ENCODE results near the gene ENHO.

Gene ENHO

DNA sequence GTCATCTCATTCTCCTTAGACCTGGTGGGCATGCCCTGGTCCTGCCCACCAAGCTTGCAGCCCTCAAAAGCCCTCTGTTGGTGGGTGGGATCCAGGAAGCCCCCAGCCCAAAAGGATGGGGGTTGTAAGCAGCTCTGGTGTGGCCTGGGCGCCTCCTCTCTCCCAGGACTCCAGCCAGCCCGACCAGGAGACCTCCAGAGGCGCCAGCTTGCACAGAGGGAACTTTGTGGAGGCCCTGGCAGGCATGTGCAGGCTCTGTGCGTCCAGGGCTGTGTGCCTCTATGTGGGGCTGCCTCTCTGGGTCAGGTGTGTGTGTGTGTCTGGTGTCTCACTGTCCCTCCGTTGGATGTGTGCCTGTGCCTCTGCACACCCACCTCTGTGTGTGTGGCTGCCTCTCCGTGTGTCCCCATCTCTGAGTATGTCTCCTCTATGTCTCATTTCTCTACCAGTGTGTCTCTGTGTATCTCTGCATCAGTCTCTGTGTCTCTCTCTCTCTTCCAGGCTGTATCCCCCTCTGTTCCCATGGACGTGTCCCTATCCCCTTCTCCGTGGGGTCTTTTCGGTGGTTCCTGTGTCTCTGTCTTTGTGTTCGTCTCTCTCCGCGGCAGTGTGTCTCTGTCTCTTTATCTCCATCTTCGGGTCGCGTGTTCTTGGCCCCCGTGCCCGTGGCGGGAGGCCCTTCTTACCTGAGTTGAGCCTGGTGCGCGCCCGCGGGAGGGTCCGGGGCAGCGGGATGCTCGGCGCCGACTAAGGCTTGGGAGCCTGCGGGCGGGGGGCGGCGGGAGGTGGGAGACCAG lies 501 bp downstream of the ENHO start:
- DNase-seq: no peak

DNA sequence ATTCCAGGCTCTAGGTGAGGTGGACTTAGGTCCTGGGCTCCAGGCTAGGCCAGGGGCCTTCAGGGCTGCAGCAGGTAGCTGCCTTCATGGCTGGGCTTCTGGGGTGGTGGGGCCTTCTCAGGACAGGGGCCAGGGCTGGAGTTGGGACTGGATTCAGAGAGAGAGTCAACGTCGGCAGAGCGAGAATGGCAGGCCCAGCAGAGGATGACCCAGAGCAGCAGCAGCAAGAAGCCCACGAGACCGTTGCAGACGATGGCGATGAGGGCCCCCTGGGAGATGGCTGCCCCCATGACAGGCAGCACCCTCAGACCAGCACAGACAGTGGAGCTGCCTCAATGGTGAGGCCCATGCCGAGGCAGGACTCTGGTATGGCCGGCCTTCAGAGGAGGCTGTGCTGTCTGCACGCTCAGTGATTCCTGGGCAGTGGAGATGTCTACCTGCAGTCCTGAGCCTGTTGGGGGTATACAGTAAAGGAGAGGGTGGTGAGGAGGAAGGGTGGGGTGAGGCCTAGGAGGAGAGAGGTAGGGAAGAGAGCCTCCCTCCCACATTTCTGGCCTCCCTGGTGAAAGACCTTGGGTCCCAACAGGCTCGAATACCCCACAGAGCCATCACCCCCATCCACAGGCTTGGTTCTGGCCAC lies 1.3 kb downstream of the ENHO start:
- DNase-seq: no peak

DNA sequence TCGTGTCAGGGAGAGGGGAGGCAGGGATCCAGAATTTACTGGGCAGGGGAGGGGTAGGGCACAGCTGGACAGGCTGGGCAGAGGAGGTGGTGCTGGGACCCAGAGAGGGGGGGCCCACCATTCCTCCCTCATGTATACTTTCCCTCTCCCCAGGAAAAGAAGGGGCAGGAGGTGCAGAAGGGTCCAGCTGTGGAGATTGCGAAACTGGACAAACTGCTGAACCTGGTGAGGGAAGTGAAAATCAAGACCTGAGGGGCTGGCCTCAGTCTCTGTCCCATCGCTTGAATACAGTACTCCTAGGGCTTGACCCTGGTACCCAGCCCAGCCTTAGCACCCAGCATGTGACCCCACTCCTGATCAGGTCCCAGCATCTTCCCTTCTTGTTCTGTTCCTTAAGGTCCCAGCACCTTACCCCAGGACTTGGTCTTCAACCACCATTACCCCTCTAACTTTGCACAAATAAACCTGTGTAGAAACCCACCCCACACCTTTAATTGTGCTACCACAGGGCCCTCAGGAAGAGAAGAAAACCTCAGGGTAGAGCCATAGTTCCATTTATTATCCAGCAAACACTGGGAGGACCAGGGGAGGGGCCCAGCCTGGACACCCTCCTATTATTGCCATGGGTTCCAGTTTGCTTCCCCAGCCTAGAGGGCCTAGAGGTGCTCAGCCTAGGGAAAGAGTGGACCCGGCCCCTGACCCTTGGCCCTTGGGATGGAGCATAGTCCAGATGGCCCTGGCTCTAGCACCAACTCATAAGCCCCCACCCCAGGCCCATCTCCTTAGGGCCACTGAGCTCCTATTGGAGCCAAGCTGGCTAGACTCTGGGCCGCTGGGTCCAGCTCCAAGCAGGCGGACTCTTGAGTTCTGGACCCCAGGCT lies 2.0 kb downstream of the ENHO start:
- DNase-seq: no peak

DNA sequence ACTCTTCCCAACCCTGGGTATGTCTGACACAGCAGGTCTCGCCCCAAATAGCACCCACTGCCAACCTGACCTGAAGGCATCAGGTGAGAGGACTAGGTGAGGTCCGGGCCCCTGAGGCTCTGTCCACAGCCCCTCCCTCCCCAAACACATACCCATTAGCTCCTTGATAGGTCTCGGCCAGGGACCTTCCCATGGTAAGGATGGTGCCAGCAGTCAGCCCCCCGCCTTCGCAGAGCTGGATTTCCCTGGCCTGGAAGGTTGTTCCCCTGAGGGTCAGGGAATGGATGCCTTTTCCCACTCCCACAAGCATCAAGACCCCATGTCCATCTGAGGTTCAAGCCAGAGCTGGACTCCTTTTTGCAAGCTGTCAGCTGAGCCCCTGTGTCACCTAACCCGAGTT lies 2.7 kb downstream of the ENHO start:
- DNase-seq: no peak

DNA sequence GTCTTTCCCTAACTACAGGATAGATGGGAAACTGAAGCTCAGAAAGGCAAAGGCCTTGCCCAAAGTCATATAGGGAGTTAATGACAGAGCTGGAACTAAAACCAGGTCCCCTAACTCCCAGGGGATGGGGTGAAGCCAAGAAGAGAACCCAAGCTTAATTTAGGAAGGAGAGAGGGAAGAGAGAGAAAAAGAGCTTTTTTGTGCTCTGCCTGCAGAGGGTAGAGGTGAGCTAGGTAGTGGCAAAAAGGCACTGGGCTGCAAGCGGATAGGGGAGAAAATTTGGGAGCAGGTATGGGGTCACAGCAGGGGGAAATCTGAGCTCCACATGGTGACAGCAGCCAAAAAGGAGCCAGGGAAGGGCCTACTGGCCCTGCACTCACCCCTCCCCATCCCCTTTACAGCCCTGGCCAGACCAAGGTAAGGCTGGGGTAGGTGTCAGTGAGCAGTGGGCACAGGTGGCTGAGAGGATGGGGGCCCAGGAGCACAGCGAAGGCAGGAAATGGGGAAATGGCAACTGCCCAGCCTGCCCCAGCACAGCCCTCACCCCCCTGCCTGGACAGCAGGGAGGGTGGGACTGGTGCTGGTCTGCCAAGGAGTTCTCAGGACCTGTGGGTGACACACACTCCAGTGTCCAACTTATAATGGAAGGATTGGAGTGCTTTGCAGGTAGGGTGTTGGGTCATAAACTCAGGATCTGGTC lies 3.3 kb downstream of the ENHO start:
- no peak for DNase-seq

DNA sequence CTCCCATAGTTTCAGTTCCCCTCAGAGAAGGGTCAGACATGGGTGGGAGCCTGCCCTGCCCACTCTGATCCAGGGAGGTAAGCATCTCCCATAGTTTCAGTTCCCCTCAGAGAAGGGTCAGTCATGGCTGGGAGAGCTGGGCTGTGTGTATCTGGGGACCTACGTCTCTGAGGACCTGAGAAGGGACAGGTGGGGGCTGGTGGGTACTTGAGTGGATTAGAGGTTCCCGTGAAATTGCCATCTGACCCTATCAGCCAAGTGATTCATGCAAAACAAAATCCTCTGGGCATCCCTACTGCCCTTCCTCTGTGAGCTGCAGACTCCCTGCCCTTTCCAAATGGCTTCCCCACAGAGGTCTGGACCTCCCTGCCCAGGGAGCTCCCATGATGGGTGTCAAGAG lies 3.9 kb downstream of the ENHO start:
- DNase-seq: no peak

DNA sequence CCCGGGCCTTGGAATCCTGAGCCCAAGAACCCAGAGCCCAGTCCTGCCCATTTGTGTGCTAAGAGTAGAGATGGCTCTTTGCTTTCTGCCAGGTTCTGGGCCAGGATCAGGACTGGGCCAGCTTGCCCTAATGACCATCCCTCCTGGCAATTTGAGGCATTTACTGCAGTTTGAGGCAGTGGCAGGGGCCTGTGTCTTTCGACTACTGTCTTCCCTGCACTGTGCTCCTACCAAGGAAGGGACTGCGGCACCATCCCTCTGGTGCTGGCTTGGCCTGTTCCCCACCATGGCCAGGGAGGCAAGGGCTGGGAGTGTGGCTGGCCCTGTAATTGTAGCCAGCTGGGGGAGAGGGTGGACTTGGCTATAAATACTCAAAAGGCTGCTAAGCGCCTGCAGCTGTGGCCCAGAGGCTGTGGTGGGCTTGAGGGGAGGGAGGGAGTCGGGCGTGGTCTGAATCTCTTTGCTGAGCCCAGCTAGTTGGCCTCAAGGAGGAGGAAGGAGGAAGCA lies 4.6 kb downstream of the ENHO start:
- DNase-seq: no peak

DNA sequence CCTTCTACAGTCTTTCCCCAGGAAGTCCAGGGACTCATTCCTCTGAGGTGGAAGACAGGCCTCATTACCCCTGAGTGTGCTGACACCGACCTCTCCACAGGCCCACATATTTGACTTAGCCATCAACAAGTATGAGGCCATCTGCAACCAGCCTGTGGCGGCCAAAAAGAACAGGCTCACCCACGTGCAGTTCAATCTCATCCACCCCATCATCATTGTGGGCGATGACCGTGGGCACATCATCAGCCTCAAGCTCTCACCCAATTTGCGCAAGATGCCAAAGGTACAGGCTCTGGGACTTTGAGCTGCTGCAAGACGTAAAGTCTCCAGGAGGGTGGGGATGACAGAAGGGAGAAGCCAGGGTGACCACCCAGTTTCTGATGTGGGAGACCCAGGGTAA lies 5.6 kb downstream of the ENHO start:
- no peak for DNase-seq

DNA sequence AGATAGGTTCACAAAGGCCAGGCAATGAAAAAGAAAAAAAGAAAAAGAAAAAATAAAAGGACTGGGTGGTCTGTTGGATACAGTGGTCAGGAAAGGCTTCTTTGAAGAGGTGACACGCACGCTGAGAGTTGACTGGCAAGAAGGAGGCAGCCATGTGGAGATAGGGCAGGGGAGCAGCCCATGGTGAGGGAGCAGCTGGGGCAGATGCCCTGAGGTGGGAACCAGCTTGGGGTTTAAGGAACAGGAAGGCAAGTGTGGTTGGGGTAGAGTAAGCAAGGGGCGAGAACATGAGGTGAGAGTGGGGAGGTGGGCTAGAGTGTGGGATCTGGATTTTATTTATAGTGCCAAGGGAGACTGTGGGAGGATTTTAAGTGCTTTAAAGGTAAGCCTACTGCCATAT lies 6.8 kb downstream of the ENHO start:
- DNase-seq: no peak

DNA sequence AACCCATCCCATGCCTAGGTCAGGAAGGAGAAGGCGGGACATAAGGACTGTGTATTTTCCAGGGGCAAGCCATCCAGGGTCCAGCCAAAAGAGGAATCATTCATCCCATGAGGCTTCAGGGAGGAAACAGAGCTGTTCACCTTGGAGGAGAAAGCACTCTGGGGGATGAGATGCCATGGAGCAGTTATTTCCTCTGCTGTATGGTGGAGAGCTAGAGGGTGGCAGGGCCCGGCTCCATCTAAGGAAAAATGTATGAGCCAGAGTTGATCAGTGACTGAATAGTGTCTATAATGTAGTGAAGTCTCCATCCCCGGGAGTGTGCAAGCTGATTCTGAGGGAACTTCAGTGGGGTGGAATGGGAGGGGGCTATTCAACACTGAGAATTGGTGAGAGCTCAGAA lies 8.0 kb downstream of the ENHO start:
- no peak for DNase-seq

DNA sequence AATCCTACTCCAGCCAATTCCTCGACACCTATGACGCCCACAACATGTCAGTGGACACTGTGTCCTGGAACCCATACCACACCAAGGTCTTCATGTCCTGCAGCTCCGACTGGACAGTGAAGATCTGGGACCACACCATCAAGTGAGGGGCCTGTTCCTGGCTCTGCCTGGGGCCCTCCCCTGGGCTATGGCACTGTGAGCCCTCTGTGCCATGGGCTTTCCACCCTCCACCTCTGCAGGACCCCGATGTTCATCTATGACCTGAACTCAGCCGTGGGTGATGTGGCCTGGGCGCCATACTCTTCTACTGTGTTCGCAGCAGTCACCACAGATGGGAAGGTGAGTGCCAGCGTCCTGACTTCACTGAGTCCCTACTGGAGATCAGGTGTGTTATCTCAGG lies 8.4 kb downstream of the ENHO start:
- no peak for DNase-seq

DNA sequence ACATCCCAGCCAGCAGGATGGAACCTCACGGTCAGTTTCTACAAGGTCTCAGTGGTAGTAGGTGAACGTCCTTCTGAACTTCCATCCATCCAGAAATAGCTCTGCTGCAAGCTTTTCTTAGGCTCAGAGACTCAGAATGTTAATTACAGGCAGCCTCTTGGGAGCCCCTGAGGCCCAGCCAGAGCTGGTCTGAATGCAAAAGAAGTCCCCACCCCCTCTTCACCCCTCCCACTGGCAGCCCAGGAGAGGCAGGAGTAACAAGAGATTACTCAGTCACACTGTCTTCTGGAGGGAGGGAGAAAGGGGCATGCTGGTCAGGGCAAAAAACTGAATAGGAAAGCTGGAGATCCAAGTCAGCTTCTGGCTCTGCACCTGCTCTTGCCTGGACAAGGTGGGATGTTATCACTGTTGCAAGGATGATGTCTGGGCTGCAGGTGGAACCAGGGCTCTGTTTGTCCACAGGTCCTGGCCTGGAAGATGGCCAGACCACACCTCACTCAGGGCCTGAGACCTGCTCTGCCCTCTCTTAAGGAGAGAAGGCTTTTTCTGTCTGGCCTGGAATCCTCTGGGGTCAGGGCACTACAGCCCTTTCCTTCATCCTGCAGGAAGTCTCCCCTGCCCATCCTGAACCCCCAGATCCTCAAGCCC lies 9.1 kb downstream of the ENHO start:
- DNase-seq: no peak

DNA sequence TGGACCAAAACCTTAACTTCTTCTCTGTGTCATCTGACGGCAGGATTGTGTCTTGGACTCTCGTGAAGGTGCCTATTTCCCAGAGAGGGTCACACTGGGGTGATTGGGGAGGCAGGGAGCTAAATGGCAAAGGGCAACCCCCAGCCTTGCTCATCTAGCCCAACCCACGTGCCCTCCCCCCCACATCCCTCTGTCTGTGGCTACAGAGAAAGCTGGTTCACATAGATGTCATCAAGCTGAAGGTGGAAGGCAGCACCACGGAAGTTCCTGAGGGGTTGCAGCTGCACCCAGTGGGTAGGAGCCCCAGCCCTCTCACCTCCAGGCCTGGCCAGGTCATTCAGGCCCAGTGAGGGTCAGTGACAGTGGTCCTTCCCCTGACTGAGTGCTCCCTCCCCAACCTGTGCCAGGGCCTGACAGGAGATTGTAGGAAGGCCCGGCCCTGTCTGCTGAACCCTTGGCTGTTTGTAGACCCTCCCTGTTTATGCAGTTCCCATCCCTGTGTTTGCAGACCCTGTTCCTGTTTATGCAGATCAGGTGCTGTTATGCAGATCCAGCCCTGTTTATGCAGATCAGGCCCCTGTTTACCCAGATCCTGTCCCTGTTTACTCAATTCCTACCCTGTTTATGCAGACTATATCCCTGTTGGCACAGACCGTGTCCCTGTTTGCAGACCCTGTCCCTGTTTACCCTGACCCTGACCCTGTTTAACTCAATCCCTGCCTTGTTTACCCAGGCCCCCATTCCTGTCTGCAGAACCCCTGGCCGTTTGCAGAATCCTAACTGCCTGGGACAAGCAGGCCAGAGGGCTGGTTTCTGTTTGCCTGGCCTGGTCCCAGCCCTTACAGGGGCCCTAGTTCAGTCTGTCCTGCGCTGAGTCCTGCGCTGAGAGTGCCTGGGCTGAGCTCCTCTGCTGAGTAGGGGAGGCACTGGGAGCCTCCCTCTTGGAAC lies 10.4 kb downstream of the ENHO start:
- no peak for DNase-seq

DNA sequence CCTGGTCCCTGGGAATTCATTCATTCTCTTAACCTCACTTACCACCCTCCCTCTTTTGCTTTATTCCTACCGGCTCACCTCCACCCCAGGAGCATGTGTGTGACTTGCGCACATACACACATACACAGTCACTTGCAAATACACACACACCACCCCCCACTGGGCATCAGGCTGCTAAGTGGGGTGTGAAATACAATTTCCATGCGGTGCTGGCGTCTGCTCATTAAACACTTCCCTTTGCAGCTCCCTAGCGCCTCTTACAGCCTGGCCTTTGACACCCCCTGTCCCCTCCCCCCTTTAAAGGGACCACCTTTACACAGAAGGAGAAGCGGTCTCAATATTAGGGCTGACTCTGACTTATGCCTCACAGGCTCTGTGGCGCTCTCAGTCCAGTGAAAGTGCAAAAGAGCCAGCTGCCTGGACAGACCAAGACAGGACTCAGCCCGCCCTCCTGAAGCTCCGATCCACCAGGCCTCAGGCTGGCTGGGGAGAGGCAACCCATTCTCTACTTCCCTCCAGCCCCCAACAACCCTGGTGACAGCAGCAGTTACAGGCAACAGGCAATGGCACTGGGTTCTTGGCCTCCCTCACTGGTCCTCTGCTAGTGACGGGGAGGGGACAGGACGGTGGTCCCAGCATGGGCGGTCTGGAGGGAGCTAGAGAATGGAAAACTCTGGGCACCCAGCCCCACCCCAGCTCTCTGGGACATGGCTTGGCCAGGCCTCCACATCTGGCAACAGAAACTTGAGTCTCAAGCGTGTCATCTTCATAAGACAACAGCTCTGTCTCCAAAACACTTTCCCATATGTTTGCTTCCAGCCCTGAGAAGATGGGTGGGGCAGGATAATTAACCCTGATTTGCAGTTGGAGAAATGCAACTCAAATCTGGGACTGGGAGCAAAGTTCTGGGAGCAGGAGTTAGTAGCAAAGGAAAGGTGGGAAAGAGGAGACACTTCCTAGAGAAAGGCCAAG lies 12.0 kb downstream of the ENHO start:
- peak; percentile 79 for DNase-seq

DNA sequence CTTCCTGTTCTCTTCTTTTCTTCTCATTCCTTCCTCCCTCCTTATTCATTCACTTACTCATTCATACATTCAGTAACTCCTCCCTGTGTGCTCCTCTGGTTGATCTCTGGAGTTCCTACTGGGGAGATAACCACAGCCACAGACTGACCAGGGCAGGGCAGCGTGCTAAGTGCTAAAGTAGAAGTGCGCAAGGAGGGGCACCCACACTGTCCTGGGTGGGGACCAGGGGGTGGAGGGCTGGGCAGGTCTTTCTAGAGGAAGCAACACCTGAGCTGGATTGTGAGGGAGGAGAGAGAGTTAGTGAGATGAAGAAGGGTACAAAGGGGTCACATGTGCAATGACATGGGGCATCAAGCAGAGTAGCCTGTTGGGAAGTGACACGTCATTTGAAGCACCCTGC lies 13.8 kb downstream of the ENHO start:
- DNase-seq: no peak

DNA sequence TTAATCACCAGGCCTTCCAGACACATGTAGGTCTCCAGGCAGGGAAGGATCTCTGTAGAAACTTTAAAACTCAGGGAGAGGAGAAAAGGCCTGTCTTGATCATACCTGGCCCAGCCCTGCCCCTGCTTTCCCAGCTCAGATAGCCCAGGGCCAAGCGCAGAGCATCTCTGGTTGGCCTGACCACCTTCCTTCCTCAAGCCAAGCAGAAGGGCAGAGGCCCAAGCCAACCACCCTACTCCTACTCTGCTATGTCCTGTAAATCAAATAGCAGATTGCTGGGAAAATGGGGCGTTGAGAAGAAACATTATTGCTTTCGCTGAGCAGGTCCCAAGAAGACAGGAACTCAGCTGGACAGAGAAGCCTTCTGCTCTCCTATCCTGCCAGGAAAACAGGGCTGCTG lies 14.3 kb downstream of the ENHO start:
- no peak for DNase-seq

DNA sequence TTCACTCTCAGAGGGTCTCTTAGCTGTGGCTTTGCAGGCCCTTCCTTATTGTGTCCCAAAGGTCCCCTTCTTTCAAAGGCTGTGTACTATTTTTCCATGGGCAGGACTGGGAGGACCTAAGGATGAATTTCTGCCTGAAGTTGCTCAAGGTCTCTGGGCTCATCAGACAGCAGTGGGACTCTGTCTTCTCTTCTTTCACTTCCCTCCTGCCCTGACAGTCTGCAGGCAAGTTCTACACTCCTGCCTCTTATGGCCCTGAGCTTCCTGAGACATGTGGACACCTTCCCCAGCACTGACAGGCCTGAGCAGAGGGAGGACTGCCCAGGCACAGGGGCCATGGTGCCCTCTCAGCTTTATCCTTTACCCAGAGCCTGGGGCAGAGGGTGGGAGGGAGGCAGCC lies 14.8 kb downstream of the ENHO start:
- no peak for DNase-seq

DNA sequence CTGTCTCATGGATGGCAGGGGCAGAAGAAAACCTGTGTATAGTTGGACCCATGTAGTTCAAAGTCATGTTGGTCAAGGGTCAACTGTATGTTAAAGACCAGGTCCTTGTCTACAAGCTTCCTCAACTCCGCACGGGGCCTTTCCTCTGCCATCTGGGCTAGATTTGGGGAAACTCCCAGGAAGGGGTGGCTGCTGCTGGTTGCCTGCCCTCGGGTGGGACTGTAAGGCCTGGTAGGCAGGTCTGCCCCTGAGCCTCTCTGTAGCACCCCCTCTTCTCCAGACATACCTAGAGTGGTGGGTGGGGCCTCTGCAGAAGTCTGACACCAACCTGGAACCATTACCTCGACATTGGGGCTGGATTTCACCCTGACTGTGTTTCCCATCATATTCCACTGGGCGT lies 15.2 kb downstream of the ENHO start:
- DNase-seq: no peak

DNA sequence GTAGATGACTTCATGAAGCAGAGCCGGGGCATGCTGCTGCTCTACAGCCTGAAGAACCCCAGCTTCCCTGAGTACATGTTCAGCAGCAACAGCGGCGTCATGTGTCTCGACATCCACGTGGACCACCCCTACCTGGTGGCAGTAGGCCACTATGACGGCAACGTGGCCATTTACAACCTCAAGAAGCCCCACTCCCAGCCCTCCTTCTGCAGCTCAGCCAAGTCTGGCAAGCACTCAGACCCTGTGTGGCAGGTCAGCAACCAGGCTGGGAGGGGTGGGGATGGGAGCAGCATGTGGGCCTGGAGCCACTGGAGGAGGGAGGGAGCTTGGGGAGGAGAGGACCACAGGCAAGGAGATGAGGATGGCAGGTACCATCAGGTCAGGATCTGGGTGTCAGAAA lies 16.2 kb downstream of the ENHO start:
- no peak for DNase-seq

All from NCI-H1694 (cell line).